NCI-H1436 (cell line): Measurements from ENCODE around the gene TMEM144.

Source experiments
- DNase-seq: peaks from one replicate; lab custom pipeline; 2025; lab: John Stamatoyannopoulos, UW

The TMEM144 gene

DNA sequence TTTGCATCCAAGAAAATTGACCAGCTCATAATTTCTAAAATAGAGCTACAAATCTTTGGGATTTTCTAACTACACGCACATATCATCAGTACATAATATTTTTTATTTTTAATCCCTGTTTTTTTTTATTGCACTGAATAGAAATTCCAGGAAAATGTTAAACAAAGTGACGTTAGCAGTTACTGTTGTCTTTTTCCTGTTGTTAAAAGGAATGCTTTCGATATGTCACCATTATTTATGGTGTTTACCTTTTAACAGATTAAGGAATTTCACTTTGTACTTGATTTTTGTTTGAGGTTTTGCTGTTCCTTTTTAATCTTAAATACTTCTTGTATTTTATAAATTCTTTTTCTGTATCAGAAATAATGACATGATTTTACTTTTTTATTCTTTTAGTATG, 89.7 kb downstream of the TMEM144 start:
- DNase-seq = no peak

DNA sequence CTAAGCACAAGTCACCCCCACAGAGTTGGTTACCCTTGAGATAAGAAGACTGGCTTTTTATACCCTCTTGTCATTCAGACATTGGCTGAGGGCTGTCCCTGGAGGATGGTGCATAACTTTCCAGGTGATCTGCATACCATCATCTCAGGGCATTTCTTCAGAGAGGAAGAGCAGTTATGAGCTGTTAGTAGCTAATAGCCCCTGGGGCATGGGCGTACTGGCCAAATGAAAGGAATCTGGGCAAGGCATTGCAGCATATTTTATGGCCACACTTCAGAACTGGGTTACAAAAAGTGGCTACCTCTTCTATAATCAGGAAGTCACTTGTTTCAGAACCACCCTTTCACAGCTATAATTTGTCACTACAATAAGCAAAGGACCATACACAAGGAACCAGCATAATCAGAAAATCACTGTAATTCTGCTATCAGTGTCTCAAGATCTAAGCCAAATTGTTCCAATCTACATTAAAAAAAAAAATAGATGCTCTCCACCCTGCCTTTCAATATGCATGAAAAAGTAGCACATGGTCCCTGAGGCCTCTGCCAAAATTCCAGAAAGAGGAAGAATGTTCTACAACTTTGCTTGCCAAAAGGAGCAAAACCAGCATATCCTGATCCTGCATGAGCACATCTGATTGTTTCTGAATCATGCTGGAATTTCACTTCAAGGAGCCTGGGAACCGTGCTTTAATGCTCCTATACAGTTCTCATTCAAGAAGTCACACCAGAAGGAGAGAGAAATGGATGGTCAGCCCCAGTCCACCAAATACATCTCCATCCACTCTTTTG, 92.0 kb downstream of the TMEM144 start:
- no peak for DNase-seq

DNA sequence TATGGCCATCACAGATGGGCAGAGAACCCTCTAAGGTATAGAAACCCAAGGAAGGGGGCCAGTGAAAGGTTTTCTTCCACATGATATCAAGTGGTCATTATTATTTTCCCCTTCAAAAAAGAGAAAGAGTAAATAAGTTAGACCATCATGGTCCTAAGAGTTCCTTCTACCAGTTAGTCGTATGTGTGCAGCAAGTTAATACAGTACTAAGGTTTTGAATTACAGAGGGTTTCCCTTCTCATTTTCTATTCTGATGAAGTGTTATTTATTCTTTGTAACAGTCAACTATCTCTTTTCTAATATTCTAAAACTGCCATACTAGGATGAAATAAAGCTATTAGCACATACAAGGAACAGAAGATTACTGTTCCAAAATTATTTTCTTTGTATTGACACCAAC, 94.4 kb downstream of the TMEM144 start:
- no peak for DNase-seq
